NCI-H2029 treated with DMSO at 0.1 percent for 48 hours (cell line): ENCODE measurements around the gene IGSF9.

ENCODE experiments used
- DNase-seq: peaks from one replicate; lab custom pipeline; 2025; lab: John Stamatoyannopoulos, UW

The IGSF9 gene

GRCh38 chr1:159945483-159946241 is at the start of gene IGSF9:
TSS of gene IGSF9 (minus strand) at chr1:159945613. CDS start at chr1:159943454, 2,159 bp downstream.
- peak; percentile 61 for DNase-seq

- DNase-seq, result no peak
Measured at GRCh38 chr1:159994896-159995295, 49.5 kb upstream of the IGSF9 start.

- no peak for DNase-seq
Measured at GRCh38 chr1:159993911-159994310, 48.5 kb upstream of the IGSF9 start.

- no peak for DNase-seq
Measured at GRCh38 chr1:159992161-159992560, 46.7 kb upstream of the IGSF9 start.

- DNase-seq, result no peak
Measured at GRCh38 chr1:159991513-159991912, 46.1 kb upstream of the IGSF9 start.

GRCh38 chr1:159990005-159990404 is 44.6 kb upstream of the IGSF9 start:
- DNase-seq, result no peak

- DNase-seq, result no peak
Measured at GRCh38 chr1:159989581-159989980, 44.2 kb upstream of the IGSF9 start.

GRCh38 chr1:159988006-159988405 is 42.6 kb upstream of the IGSF9 start:
- DNase-seq, result no peak

- DNase-seq, result no peak
Measured at GRCh38 chr1:159987186-159987585, 41.8 kb upstream of the IGSF9 start.

GRCh38 chr1:159986531-159986930 is 41.1 kb upstream of the IGSF9 start:
- DNase-seq, result no peak

- DNase-seq, result no peak
Measured at GRCh38 chr1:159986093-159986492, 40.7 kb upstream of the IGSF9 start.

GRCh38 chr1:159985473-159985872 is 40.1 kb upstream of the IGSF9 start:
- DNase-seq, result no peak

- no peak for DNase-seq
Measured at GRCh38 chr1:159983681-159984080, 38.3 kb upstream of the IGSF9 start.

- DNase-seq, result no peak
Measured at GRCh38 chr1:159982280-159982679, 36.9 kb upstream of the IGSF9 start.

GRCh38 chr1:159981351-159982055 is 36.1 kb upstream of the IGSF9 start:
- DNase-seq, result no peak

GRCh38 chr1:159980786-159981185 is 35.4 kb upstream of the IGSF9 start:
- no peak for DNase-seq

GRCh38 chr1:159980076-159980475 is 34.7 kb upstream of the IGSF9 start:
- no peak for DNase-seq

GRCh38 chr1:159979257-159979656 is 33.8 kb upstream of the IGSF9 start:
- no peak for DNase-seq

GRCh38 chr1:159978107-159978398 is 32.6 kb upstream of the IGSF9 start:
- DNase-seq, result no peak

GRCh38 chr1:159977364-159978106 is 32.1 kb upstream of the IGSF9 start:
- no peak for DNase-seq

GRCh38 chr1:159974350-159974965 is 29.0 kb upstream of the IGSF9 start:
- no peak for DNase-seq

- no peak for DNase-seq
Measured at GRCh38 chr1:159973350-159973940, 28.0 kb upstream of the IGSF9 start.
